Activated CD4-positive, alpha-beta T cell treated with anti-CD3 and anti-CD28 coated beads, Interleukin-2, amount 50 U/mL, for 1 hour (primary cell): ENCODE data around the gene TGFBR1.
"Not testable (repeated sequence)": the region's sequence is repeated elsewhere in the genome, so short reads cannot be mapped to it uniquely, and the experiment has no call there.

ENCODE experiments used
- DNase-seq: peaks from one replicate; pipeline ENCODE4 v3.0.0-alpha.2; 2020

Gene TGFBR1

GRCh38 chr9:99192786-99193465, 88.0 kb downstream of the TGFBR1 start:
- DNase-seq, result no peak

GRCh38 chr9:99193466-99193821, 88.5 kb downstream of the TGFBR1 start:
- DNase-seq, result no peak

- not testable (repeated sequence) for DNase-seq
These were observed 91.6 kb downstream of the TGFBR1 start for GRCh38 chr9:99196484-99196883.

GRCh38 chr9:99197124-99197630, 92.3 kb downstream of the TGFBR1 start:
- DNase-seq, result no peak

GRCh38 chr9:99197987-99198386, 93.1 kb downstream of the TGFBR1 start:
- no peak for DNase-seq

GRCh38 chr9:99199938-99200539, 95.1 kb downstream of the TGFBR1 start:
- no peak for DNase-seq

- DNase-seq, result no peak
These were observed 96.7 kb downstream of the TGFBR1 start for GRCh38 chr9:99201603-99202002.
